K562 (cell line): ENCODE data around the gene NEURL4. TPM values are rescaled to one million over a fixed set of nuclear protein-coding genes. Genes with fewer than 3 reads are reported as not detected.

Experiments
- ATF7 ChIP-seq: fragments of 450-650 bp; IDR thresholded peaks from 2 replicates; pipeline ENCODE4 v1.7.1; 2014; ENCODE audit warnings: mild to moderate bottlenecking, moderate library complexity
- ESRRA ChIP-seq: fragments of 450-650 bp; IDR thresholded peaks from 2 replicates; pipeline ENCODE4 v1.6.1; 2014; ENCODE audit warnings: low read depth, mild to moderate bottlenecking, moderate library complexity, borderline replicate concordance
- FOXK2 ChIP-seq, 2 experiments: fragments of 450-650 bp; IDR thresholded peaks in 1 of 2; conservative IDR thresholded peaks in 1 of 2; 2 replicates each; pipeline ENCODE4 v1.6.1; 2016; ENCODE audit warnings: low read depth in 2 of 2, mild to moderate bottlenecking in 1 of 2
- HIVEP1 ChIP-seq: fragments of 250-450 bp; sonication (Bioruptor Pico); IDR thresholded peaks from 2 replicates; pipeline ENCODE4 v1.4.0; 2020; ENCODE audit warnings: mild to moderate bottlenecking
- LCOR ChIP-seq: sonication (generic); formaldehyde crosslinking; IDR thresholded peaks from 2 replicates; pipeline ENCODE4 v1.8.0; 2022; ENCODE audit warnings: mild to moderate bottlenecking, missing genetic modification reagents
- NR2C2 ChIP-seq, 2 experiments: fragments of 200-800 bp in 1 of 2; sonication (Bioruptor generic) in 1 of 2; sonication (generic) in 1 of 2; formaldehyde crosslinking in 1 of 2; IDR thresholded peaks; 2 replicates each; pipeline versions ENCODE4 v1.6.1 to v1.8.0; 2016 to 2022; ENCODE audit warnings: mild to moderate bottlenecking in 1 of 2, missing compliant biosample characterization in 1 of 2, missing genetic modification characterization in 1 of 2, missing genetic modification reagents in 1 of 2
- NUFIP1 ChIP-seq: fragments of 450-650 bp; IDR thresholded peaks from 2 replicates; pipeline ENCODE4 v1.6.1; 2018; ENCODE audit not compliant: partially characterized antibody
- PTTG1 ChIP-seq: fragments of 450-650 bp; IDR thresholded peaks from 2 replicates; pipeline ENCODE4 v1.6.1; 2016; ENCODE audit warnings: low read depth, mild to moderate bottlenecking, missing genetic modification characterization, missing compliant biosample characterization
- RBFOX2 ChIP-seq: fragments of 200-400 bp; formaldehyde crosslinking; IDR thresholded peaks from 2 replicates; pipeline ENCODE4 v1.6.1; 2017; ENCODE audit warnings: low read depth, mild to moderate bottlenecking, low read length, moderate library complexity
- SMAD1 ChIP-seq: fragments of 150-350 bp; IDR thresholded peaks from 2 replicates; pipeline ENCODE4 v1.6.1; 2014; ENCODE audit warnings: low read length, low read depth; ENCODE audit not compliant: partially characterized antibody
- ZBTB17 ChIP-seq: fragments of 450-650 bp; formaldehyde crosslinking; IDR thresholded peaks from 2 replicates; pipeline ENCODE4 v1.4.0; 2020; ENCODE audit warnings: mild to moderate bottlenecking
- ZNF561 ChIP-seq: fragments of 450-650 bp; formaldehyde crosslinking; conservative IDR thresholded peaks from 2 replicates; pipeline ENCODE4 v1.4.0; 2020; ENCODE audit warnings: mild to moderate bottlenecking, moderate library complexity
- polyA plus RNA-seq, 8 experiments: library from polyadenylated mRNA; depleted of rRNA in 4 of 8; stranded (reverse) in 5 of 8; unstranded in 3 of 8; fragments of >200 nt; fragmentation: Nextera tagmentation in 2 of 8; fragmentation: Illumina TruSeq in 1 of 8; extraction: Ambion mirVana in 2 of 8; extraction: Trizol in 1 of 8; gene quantifications; 2 replicates each; pipeline versions ENCODE4 v1.2.1 to v1.2.3, GENCODE V29; 2011 to 2014; ENCODE audit warnings: inconsistent platforms in 1 of 8, missing spikeins in 1 of 8
- total RNA-seq, 7 experiments: library from RNA; depleted of rRNA in 6 of 7; stranded (reverse); fragments of >200 nt in 6 of 7; fragmentation: Illumina TruSeq in 2 of 7; extraction: Trizol in 2 of 7; gene quantifications; 2 replicates each; pipeline versions ENCODE4 v1.2.1 to v1.2.3, GENCODE V29; 2011 to 2021; ENCODE audit warnings: low replicate concordance in 1 of 7
- TF ChIP-seq, protein P1 (sequence below), 2 experiments: fragments of 450-650 bp; IDR thresholded peaks; 2 replicates each; pipeline ENCODE4 v1.6.1; 2016; ENCODE audit warnings: mild to moderate bottlenecking in 2 of 2, borderline replicate concordance in 1 of 2, low read depth in 1 of 2, moderate library complexity in 1 of 2
- TF ChIP-seq, protein P2 (sequence below): IDR thresholded peaks from 2 replicates; pipeline ENCODE4 v1.6.1; 2011; ENCODE audit warnings: borderline replicate concordance, low read depth, mild to moderate bottlenecking, moderate library complexity, low read length; ENCODE audit not compliant: insufficient read depth, poor library complexity, severe bottlenecking
- TF ChIP-seq, protein P3 (sequence below), 2 experiments: fragments of 200-800 bp in 1 of 2; sonication (Bioruptor generic) in 1 of 2; sonication (generic) in 1 of 2; formaldehyde crosslinking in 1 of 2; IDR thresholded peaks in 1 of 2; conservative IDR thresholded peaks in 1 of 2; 2 replicates each; pipeline versions ENCODE4 v1.5.0 to v1.6.1; 2016 to 2020; ENCODE audit warnings: missing compliant biosample characterization in 1 of 2, missing genetic modification characterization in 1 of 2, missing genetic modification reagents in 1 of 2

The NEURL4 gene
- total and polyA plus RNA-seq, 9 of the 15 experiments (the other 6 are each of a cell fraction or from before 2014, with no cell fraction given) = 0.08 to 37.4 (median 11.5) TPM

DNA sequence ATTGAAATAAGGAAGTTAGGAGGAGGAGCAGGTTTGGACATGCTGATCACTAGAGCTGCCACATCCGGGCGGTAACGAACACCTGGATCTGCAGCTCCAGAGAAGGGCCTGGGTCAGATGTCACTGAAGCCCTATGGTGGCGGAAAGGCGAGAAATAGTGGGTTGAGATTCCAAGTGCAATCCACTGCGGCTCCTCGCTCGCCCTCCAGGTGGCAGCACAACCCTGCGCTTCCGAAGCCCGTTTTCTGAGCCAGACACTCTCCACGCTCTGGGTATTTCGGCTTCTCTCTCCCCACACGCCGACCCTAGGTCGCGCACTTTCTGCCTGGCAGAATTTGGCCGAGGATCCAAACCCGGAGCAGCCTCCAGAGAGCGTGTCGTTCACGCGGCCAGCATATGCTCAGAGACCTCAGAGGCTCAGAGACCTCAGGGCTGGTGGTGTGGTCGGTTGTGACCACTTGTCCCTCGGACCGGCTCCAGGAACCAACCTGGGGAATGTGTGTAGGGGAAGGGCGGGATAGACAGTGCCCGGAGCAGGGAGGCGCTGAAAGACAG, 48.5 kb downstream of the NEURL4 start (continued):
- TF ChIP-seq, protein P1, sequence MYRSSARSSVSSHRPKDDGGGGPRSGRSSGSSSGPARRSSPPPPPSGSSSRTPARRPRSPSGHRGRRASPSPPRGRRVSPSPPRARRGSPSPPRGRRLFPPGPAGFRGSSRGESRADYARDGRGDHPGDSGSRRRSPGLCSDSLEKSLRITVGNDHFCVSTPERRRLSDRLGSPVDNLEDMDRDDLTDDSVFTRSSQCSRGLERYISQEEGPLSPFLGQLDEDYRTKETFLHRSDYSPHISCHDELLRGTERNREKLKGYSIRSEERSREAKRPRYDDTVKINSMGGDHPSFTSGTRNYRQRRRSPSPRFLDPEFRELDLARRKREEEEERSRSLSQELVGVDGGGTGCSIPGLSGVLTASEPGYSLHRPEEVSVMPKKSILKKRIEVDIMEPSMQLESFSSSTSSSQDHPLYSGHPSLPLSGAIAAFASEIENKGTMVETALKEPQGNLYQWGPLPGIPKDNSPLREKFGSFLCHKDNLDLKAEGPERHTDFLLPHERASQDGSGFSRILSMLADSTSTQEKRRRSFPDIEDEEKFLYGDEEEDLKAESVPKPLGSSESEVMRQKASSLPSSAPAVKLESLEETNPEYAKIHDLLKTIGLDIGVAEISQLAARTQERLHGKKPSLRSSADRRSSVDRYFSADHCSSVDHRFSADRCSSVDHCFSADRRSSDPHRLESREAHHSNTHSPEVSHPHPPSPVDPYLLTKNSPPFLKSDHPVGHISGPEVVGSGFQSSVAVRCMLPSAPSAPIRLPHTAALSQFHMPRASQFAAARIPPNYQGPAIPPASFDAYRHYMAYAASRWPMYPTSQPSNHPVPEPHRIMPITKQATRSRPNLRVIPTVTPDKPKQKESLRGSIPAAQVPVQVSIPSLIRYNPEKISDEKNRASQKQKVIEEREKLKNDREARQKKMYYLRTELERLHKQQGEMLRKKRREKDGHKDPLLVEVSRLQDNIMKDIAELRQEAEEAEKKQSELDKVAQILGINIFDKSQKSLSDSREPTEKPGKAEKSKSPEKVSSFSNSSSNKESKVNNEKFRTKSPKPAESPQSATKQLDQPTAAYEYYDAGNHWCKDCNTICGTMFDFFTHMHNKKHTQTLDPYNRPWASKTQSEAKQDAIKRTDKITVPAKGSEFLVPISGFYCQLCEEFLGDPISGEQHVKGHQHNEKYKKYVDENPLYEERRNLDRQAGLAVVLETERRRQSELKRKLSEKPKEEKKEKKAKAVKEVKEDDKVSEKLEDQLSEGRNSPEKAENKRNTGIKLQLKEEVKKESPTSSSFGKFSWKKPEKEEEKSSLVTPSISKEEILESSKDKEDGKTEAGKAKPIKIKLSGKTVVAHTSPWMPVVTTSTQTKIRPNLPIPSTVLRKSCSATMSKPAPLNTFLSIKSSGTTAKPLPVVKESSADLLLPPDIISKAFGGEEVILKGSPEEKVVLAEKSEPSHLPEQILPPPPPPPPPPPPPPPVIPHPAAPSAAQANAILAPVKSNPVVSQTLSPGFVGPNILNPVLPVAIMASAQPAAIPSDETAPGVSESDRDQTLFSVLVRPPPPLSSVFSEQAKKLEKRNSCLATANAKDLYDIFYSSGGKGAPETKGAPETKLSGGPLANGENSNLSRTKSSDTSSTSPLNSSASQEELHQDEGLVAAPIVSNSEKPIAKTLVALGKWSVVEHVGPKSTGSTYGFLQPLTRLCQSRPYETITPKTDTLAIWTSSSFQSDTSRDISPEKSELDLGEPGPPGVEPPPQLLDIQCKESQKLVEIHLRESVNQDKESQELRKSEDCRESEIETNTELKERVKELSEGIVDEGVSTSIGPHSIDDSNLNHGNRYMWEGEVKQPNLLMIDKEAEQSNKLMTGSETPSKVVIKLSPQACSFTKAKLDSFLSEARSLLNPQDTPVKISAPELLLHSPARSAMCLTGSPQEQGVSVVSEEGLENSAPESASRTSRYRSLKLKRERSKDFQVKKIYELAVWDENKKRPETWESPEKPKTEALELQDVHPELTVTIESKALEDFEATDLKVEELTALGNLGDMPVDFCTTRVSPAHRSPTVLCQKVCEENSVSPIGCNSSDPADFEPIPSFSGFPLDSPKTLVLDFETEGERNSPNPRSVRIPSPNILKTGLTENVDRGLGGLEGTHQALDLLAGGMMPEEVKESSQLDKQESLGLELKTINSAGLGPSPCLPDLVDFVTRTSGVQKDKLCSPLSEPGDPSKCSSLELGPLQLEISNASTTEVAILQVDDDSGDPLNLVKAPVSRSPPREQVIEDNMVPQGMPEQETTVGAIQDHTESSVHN (IDR thresholded peaks at IDR 0.05; ENCODE audit: borderline replicate concordance in 1 of 2, low read depth in 1 of 2) = no peak
- TF ChIP-seq SMAD1 (no peak), ZNF561 (CRISPR knock-in tag) (no peak), ZBTB17 (CRISPR knock-in tag) (no peak), NUFIP1 (no peak), NR2C2 (CRISPR knock-in tag; IDR thresholded peaks at IDR 0.05) (peak; percentile 28; the same call in 1 of the 2 replicates), NR2C2 (tag; IDR thresholded peaks at IDR 0.05) (peak; percentile 47; the same call in 1 of the 2 replicates), HIVEP1 (CRISPR knock-in tag) (no peak), ATF7 (peak; percentile 42), ESRRA (peak; percentile 30; the same call in 1 of the 2 replicates), LCOR (peak; percentile 87; the same call in 1 of the 2 replicates), RBFOX2 (peak; percentile 72), PTTG1 (tag) (no peak), FOXK2 (conservative IDR thresholded peaks at IDR 0.05 in 1 of 2, IDR thresholded peaks at IDR 0.05 in 1 of 2; ENCODE audit: low read depth in 2 of 2) (no peak)
- TF ChIP-seq, protein P2, sequence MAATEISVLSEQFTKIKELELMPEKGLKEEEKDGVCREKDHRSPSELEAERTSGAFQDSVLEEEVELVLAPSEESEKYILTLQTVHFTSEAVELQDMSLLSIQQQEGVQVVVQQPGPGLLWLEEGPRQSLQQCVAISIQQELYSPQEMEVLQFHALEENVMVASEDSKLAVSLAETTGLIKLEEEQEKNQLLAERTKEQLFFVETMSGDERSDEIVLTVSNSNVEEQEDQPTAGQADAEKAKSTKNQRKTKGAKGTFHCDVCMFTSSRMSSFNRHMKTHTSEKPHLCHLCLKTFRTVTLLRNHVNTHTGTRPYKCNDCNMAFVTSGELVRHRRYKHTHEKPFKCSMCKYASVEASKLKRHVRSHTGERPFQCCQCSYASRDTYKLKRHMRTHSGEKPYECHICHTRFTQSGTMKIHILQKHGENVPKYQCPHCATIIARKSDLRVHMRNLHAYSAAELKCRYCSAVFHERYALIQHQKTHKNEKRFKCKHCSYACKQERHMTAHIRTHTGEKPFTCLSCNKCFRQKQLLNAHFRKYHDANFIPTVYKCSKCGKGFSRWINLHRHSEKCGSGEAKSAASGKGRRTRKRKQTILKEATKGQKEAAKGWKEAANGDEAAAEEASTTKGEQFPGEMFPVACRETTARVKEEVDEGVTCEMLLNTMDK = peak; percentile 52
- TF ChIP-seq, protein P3, sequence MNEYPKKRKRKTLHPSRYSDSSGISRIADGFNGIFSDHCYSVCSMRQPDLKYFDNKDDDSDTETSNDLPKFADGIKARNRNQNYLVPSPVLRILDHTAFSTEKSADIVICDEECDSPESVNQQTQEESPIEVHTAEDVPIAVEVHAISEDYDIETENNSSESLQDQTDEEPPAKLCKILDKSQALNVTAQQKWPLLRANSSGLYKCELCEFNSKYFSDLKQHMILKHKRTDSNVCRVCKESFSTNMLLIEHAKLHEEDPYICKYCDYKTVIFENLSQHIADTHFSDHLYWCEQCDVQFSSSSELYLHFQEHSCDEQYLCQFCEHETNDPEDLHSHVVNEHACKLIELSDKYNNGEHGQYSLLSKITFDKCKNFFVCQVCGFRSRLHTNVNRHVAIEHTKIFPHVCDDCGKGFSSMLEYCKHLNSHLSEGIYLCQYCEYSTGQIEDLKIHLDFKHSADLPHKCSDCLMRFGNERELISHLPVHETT (CRISPR knock-in tag; conservative IDR thresholded peaks at IDR 0.05 in 1 of 2, IDR thresholded peaks at IDR 0.05 in 1 of 2) = peak in 1 of 2 experiments; percentile 30; a peak in 1 of 4 replicates
